Activated CD8-positive, alpha-beta memory T cell treated with anti-CD3 and anti-CD28 coated beads, Interleukin-2, amount 50 U/mL, for 48 hours (primary cell): ENCODE measurements around the gene PHF21A.
"Not testable (repeated sequence)": the region's sequence is repeated elsewhere in the genome, so short reads cannot be mapped to it uniquely, and the experiment has no call there.

Experiments
- DNase-seq: peaks from one replicate; pipeline ENCODE4 v3.0.0-alpha.2; 2020

PHF21A gene

DNA sequence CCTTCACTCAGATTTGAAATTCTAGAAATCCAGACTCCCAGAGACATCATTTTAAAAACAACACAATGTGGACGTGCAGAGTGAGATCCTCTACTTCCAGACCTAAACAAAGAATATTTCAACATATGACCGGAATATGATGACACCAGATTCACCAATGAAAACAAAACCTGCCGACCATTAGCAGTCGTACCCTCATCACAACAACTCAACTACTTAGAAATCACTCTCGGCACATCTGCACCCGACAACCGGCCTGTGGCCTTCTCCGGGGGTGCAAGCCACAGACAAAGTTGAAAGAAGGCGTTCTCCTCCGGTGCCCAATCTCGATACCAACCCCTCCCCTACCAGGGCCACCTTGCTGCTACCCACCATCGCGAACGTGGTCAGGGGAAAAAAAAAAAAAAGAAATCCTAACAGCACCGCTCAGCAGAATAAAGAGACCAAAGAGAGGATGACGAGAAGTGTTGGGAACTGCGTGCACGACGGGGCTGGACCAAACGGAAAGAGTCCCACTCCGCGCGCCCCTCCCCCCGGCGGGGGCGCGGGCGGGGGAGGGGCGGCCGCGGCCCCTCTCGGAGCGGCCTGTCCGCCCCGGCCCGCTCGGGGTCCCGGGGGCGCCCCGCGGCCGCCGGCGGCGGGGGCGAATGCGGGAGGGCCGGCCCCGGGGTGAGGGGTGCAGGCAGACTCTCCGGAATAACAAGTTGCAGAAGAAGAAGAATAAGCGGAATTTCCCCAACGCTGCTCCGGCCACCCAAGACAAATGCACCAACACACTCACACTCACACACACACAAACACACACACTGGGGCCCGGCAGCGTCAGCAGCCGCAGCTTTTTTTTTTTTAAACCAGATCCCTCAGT lies 1.7 kb downstream of the PHF21A start:
- DNase-seq, result peak; percentile 71

GRCh38 chr11:46118702-46119351 lies 2.4 kb downstream of the PHF21A start:
- DNase-seq, result no peak

- no peak for DNase-seq
Measured at GRCh38 chr11:46117842-46118241, 3.4 kb downstream of the PHF21A start.

- not testable (repeated sequence) for DNase-seq
Measured at GRCh38 chr11:46116712-46117037, 4.6 kb downstream of the PHF21A start.

DNA sequence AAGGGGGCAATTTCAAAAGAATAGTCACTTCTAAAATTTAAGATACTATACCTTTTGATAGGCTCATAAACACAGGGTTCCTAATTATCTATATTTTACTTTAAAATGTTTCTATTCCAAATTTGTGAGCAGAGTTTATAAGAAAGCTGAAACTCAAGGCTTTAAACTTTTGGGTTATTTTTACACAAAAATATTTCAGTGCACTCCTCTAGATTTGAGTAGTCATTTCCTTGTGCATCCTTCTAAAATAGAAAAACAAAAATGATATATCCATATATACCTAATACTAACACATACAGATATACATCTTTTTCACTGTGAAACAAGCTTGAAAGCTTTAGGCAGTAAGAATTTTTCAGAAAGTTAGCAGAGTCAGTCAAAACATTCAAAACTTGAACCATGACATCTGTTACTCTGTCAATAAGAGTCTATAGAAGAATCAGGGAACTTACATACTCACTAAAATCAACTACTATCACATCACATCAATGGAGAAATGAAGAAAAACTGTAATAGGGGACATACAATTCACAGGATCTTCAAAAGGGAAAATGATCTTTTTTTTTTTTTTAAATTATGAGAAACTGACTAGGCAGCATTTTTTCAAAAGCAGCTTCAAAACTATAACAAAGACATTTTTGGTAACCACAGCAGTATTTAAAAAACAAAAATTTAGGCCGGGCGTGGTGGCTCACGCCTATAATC lies 5.1 kb downstream of the PHF21A start:
- no peak for DNase-seq

- DNase-seq, result no peak
Measured at GRCh38 chr11:46114961-46115360, 6.3 kb downstream of the PHF21A start.

DNA sequence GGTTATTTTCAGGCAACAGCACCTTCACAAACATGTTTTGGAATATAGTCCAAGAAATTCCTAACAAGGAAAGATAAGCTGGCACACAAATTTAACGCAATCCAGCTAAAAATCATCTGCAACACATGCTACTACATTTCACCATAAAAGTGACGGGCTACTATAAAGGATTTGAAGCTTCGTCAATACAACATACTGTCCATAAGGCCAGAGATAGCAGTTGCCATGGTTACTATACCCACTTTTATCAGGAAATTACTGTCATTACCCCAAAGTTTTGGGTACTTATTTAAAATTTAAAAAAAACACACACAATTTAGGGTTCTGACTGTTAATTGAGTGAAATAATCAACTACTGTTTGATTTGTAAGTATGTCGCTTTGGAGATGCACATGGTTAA lies 6.9 kb downstream of the PHF21A start:
- no peak for DNase-seq

DNA sequence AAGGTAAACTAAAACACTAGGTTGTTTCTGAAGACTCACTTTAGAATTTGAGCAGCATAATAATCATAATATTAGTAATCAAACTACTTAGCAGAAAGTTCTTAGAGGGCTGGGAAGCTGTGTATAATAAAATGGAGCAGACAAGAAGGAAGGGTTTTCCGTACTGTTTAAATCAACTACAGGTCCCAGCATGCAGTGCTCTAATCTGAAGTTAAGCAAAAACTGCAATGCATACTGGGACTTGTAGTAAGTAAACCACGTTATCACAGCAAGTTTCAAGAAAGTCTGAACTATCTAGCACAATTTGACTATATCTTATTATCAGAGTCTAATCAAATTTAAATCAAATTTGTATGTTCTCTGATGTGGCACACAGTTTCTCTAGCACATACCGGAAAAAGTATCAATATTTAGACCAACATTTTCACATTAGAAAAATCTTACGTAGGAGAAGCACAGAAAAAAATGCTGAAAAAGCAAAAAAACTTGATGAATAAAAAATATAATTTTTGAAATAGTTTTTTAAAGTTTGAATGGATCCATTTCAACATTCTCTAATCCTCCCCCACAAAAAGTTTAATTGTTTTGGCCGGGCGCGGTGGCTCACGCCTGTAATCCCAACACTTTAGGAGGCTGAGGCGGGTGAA lies 8.2 kb downstream of the PHF21A start:
- no peak for DNase-seq

GRCh38 chr11:46108751-46109150 lies 12.5 kb downstream of the PHF21A start:
- DNase-seq, result no peak

GRCh38 chr11:46107780-46108179 lies 13.5 kb downstream of the PHF21A start:
- no peak for DNase-seq

- DNase-seq, result no peak
Measured at GRCh38 chr11:46107408-46107718, 13.9 kb downstream of the PHF21A start.

DNA sequence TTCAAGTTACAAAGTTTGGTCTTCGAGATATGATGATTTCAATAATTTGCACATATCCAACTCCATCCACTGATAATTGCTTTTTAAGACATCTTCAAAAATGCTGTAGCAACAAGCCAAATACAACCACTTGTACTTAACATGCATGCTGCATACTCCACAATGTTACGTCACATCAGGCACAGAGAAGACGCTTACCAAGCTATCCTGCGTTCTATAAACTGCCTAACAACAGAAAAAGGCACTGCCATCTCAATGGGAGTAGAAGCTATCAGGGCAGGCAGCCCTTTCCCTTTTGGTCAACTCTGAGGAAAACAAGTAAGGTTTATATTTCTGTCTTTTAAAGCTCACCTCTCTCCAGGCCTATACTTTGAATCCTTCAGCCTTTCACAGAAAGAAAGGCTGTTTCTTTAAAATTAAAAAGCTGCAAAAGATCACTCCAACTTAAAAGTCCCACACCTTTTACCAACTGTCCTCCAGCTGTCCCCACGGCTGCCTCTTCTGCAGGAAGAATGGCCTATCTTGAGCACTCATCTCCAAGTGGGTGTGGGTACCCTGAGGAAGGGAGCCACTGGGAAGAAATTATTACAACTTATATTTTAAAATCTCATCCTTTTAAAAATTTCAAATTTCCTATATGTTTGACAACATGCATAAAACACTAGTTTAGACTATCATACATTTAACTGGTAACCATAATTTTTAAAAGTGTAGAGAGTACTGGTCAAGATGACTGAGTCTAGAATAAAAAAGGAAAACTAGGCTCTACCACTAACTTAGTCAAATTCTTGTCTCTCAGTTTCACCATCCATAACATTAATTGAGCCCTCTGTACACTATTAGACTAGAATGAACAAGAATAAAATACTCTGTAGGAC lies 14.5 kb downstream of the PHF21A start:
- DNase-seq, result no peak

GRCh38 chr11:46105926-46106325 lies 15.3 kb downstream of the PHF21A start:
- no peak for DNase-seq

GRCh38 chr11:46105134-46105628 lies 16.1 kb downstream of the PHF21A start:
- no peak for DNase-seq

GRCh38 chr11:46102843-46103242 lies 18.4 kb downstream of the PHF21A start:
- DNase-seq, result no peak

DNA sequence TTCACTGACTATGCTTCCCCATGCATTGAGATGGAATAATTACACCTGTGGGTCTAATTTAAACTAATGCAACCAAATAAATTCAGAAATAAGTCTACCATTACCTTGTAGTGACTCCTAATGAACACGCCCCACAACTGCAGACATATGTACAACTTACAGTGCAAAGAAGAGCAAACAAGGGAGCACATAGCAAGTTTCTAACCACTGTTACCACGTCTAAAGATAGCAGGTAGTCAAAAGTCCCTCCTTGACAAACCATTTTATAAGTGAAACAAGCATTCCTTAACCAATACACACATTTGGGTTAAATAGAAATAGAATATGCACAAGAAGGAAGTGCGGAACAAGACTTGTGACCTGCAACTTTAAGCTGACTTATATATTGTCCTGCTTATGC lies 20.6 kb downstream of the PHF21A start:
- DNase-seq, result no peak

- DNase-seq, result no peak
Measured at GRCh38 chr11:46099963-46100316, 21.3 kb downstream of the PHF21A start.

DNA sequence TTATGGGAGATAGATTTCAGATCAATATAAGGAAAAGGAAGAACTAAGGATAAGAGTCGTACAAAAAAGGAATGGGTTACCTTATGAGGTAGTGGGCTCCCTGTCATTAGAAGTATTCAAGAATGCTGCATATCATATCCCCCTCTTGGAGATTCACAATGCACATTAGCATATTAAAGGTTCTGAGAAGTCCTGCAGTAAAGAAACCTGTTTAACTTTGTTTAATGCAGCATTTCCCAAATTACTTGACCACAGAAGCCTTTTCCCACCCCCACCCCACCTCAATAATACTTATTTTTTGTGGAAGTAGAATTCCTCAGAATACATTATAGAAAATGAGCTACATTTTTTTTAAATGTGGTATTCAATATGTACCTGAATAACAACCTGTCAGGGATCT lies 30.9 kb downstream of the PHF21A start:
- no peak for DNase-seq

DNA sequence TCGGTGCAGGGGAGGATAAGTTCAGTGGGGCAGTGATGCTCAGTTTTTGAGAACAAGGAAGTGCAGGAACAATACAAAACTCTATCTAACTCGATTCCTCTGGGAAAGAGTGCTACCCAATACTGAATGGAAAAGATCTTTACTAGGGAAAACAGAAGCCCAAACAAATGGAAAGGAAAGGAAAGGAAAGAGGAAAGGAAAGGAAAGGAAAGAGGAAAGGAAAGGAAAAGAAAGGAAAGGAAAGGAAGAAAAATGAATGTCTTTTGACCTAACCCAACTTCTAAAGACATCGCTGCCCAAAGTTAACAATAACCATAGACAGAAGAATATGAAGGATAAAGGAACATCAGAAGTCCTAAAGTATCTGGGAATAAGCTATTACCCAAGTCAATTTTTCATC lies 41.6 kb downstream of the PHF21A start:
- no peak for DNase-seq

DNA sequence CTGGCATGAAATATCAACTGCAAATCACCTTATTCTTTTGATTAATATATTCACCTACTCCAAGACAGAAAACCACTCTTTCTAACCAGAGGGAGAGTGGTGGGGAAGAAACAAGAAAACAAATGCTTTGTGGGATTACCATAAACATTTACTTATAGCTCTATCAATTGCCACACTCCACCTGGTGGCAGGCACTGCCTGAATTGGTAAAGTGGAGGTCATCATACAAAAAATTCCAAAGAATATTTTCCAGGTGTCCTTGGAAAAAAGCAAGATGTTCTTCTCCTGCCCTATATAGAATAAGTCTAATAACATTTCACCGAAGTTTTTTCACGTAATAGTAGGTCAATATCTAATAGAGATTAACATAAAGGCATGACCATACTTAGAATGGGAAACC lies 45.3 kb downstream of the PHF21A start:
- no peak for DNase-seq

DNA sequence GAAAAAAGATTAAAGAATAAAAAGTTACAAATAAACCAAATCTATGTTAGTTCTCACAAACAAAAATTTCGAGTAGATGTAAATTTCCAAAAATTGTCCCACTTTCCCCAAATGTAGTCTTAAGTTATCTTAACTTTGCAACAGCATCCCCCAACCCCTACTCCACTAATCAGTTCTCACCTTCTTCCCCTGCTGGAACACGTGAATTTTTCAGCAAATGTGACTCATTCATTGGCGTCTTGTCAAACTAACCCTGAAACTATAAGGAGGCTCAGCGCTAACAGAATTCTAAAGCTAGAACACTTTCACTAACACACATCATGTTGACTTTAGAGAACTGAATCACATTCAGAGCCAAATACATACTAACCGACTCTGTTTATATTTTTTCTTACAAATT lies 46.1 kb downstream of the PHF21A start:
- DNase-seq, result no peak

- DNase-seq, result no peak
Measured at GRCh38 chr11:46073632-46074031, 47.6 kb downstream of the PHF21A start.
